ENCODE results near the gene JAKMIP2. TPM values are rescaled to one million over a fixed set of nuclear protein-coding genes. Genes with fewer than 3 reads are reported as not detected.

JAKMIP2 gene
- total RNA-seq, 1 donor = 1.1 TPM

- Histone ChIP-seq H3K9me3 (ENCODE audit: low read depth, low read length) (no peaks in the 10 kb centered on the region), H3K27me3 (ENCODE audit: insufficient read depth, low read length) (no peaks in the 10 kb centered on the region), H3K4me1 (ENCODE audit: insufficient read depth, low read length) (no peaks in the 10 kb centered on the region), H3K79me2 (ENCODE audit: insufficient read depth, low read length) (no peaks in the 10 kb centered on the region), H2AFZ (ENCODE audit: low read length) (no peak overlapping the region), H3K4me2 (ENCODE audit: insufficient read depth, low read length) (no peak overlapping the region), H3K27ac (ENCODE audit: low read depth, low read length) (no peak overlapping the region), H3K36me3 (ENCODE audit: insufficient read depth, low read length) (no peaks in the 10 kb centered on the region), H4K20me1 (ENCODE audit: insufficient read depth, low read length) (no peaks in the 10 kb centered on the region), H3K4me3 (ENCODE audit: insufficient read depth, low read length) (no peak overlapping the region)
- TF ChIP-seq, protein P1, sequence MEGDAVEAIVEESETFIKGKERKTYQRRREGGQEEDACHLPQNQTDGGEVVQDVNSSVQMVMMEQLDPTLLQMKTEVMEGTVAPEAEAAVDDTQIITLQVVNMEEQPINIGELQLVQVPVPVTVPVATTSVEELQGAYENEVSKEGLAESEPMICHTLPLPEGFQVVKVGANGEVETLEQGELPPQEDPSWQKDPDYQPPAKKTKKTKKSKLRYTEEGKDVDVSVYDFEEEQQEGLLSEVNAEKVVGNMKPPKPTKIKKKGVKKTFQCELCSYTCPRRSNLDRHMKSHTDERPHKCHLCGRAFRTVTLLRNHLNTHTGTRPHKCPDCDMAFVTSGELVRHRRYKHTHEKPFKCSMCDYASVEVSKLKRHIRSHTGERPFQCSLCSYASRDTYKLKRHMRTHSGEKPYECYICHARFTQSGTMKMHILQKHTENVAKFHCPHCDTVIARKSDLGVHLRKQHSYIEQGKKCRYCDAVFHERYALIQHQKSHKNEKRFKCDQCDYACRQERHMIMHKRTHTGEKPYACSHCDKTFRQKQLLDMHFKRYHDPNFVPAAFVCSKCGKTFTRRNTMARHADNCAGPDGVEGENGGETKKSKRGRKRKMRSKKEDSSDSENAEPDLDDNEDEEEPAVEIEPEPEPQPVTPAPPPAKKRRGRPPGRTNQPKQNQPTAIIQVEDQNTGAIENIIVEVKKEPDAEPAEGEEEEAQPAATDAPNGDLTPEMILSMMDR (IDR thresholded peaks at IDR 0.05; ENCODE audit: extremely low read depth, low read depth, low read length) = no peak
- no peak for DNase-seq (ENCODE audit: insufficient read length, low spot score, missing footprints)
These were observed 124.1 kb downstream of the JAKMIP2 start for GRCh38 chr5:147658293-147658932.

- TF ChIP-seq, protein P1 (IDR thresholded peaks at IDR 0.05; ENCODE audit: extremely low read depth, low read depth, low read length) = no peak
These were observed 133.9 kb downstream of the JAKMIP2 start for GRCh38 chr5:147648597-147648996.

GRCh38 chr5:147645197-147645596, 137.3 kb downstream of the JAKMIP2 start:
- Histone ChIP-seq H3K9me3 (ENCODE audit: low read depth, low read length) (no peaks in the 10 kb centered on the region), H3K4me2 (ENCODE audit: insufficient read depth, low read length) (peak overlapping the region; percentile 71), H3K27me3 (ENCODE audit: insufficient read depth, low read length) (no peaks in the 10 kb centered on the region), H3K4me3 (ENCODE audit: insufficient read depth, low read length) (peak overlapping the region; percentile 56), H3K79me2 (ENCODE audit: insufficient read depth, low read length) (no peaks in the 10 kb centered on the region), H2AFZ (ENCODE audit: low read length) (peak overlapping the region; percentile 37), H4K20me1 (ENCODE audit: insufficient read depth, low read length) (no peaks in the 10 kb centered on the region), H3K36me3 (ENCODE audit: insufficient read depth, low read length) (no peaks in the 10 kb centered on the region), H3K27ac (ENCODE audit: low read depth, low read length) (no peak overlapping the region), H3K4me1 (ENCODE audit: insufficient read depth, low read length) (no peaks in the 10 kb centered on the region)
- no peak for DNase-seq (ENCODE audit: insufficient read length, low spot score, missing footprints)
- TF ChIP-seq, protein P1 (IDR thresholded peaks at IDR 0.05; ENCODE audit: extremely low read depth, low read depth, low read length) = no peak

More at GRCh38 chr5:147648597-147648996, 133.9 kb downstream of the JAKMIP2 start:
- no peak for DNase-seq (ENCODE audit: insufficient read length, low spot score, missing footprints)
- Histone ChIP-seq H3K36me3 (ENCODE audit: insufficient read depth, low read length) (no peaks in the 10 kb centered on the region), H4K20me1 (ENCODE audit: insufficient read depth, low read length) (no peaks in the 10 kb centered on the region), H3K4me1 (ENCODE audit: insufficient read depth, low read length) (no peaks in the 10 kb centered on the region), H2AFZ (ENCODE audit: low read length) (no peak overlapping the region), H3K9me3 (ENCODE audit: low read depth, low read length) (no peaks in the 10 kb centered on the region), H3K79me2 (ENCODE audit: insufficient read depth, low read length) (no peaks in the 10 kb centered on the region), H3K4me3 (ENCODE audit: insufficient read depth, low read length) (no peak overlapping the region), H3K27me3 (ENCODE audit: insufficient read depth, low read length) (no peaks in the 10 kb centered on the region), H3K4me2 (ENCODE audit: insufficient read depth, low read length) (no peak overlapping the region), H3K27ac (ENCODE audit: low read depth, low read length) (no peak overlapping the region)

GRCh38 chr5:147644460-147644859, 138.1 kb downstream of the JAKMIP2 start:
- TF ChIP-seq, protein P1 (IDR thresholded peaks at IDR 0.05; ENCODE audit: extremely low read depth, low read depth, low read length) = no peak
- Histone ChIP-seq H3K9me3 (ENCODE audit: low read depth, low read length) (no peaks in the 10 kb centered on the region), H3K27ac (ENCODE audit: low read depth, low read length) (no peak overlapping the region), H3K4me2 (ENCODE audit: insufficient read depth, low read length) (peak overlapping the region; percentile 71), H3K79me2 (ENCODE audit: insufficient read depth, low read length) (no peaks in the 10 kb centered on the region), H3K36me3 (ENCODE audit: insufficient read depth, low read length) (no peaks in the 10 kb centered on the region), H3K4me1 (ENCODE audit: insufficient read depth, low read length) (no peaks in the 10 kb centered on the region), H4K20me1 (ENCODE audit: insufficient read depth, low read length) (no peaks in the 10 kb centered on the region), H3K4me3 (ENCODE audit: insufficient read depth, low read length) (peak overlapping the region; percentile 56), H3K27me3 (ENCODE audit: insufficient read depth, low read length) (no peaks in the 10 kb centered on the region), H2AFZ (ENCODE audit: low read length) (no peak overlapping the region)
- DNase-seq (ENCODE audit: insufficient read length, low spot score, missing footprints) = no peak
